Activated CD4-positive, CD25-positive, alpha-beta regulatory T cell treated with anti-CD3 and anti-CD28 coated beads, Interleukin-2, amount 50 U/mL, for 24 hours (primary cell): ENCODE measurements around the gene ABHD10.
A peak's percentile ranks its signal among the peaks of the same experiment; 100 is the strongest.

Source experiments
- ATAC-seq, 2 donors: fragments of 150-1000 bp; cut with Tn5 transposase; one replicate each; pipeline ENCODE4 v1.10.0; 2021; ENCODE audit warnings: mild to moderate bottlenecking in 1 of 2, moderate library complexity in 1 of 2

ABHD10 gene

GRCh38 chr3:112002096-112002971, 23.5 kb downstream of the ABHD10 start:
- peak; percentile 93 to 94 for ATAC-seq

- ATAC-seq: no peak
These were observed 24.7 kb downstream of the ABHD10 start for GRCh38 chr3:112003321-112004080.

DNA sequence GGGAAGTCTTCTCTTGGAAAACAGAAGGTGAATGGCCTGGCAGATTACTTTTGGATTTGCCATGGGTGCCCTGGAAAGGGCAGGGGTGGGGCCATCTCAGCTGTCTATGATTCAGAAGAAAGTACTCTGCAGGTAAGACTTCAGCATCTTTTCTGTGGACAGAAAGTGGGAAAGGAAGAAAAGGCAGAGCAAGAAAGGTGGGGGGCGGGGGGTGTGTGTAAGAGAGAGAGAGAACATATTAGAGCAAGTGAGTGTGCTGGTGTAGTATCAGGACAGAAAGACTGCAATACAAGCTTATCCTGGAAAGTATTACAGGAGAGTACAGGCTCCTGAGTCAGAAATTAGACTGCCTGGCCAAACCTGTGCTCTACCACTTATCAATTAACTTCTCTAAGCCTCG, 25.4 kb downstream of the ABHD10 start:
- no peak for ATAC-seq

- ATAC-seq: no peak
These were observed 25.8 kb downstream of the ABHD10 start for GRCh38 chr3:112004669-112005068.

GRCh38 chr3:112005091-112005672, 26.4 kb downstream of the ABHD10 start:
- peak; percentile 28 to 37 for ATAC-seq

DNA sequence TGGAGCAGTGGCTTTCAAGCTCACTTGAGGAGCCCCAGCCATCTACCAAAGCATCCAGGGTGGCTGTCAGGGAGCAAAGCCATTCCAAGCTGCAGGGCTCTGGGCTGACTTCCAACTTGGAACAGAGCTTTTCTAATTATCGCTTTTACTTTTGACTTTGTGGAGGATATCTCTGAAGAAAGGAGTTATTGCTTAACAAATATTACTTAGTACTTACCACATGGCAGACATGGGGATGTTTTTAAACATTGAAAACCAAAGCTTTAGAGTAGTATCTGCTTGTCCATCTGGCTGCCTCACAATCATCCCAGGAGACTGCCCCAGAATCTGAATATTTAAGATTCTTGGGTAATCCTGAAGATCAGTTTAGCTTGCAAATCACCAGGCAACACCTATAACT, 28.8 kb downstream of the ABHD10 start:
- no peak for ATAC-seq

- ATAC-seq: no peak
These were observed 30.8 kb downstream of the ABHD10 start for GRCh38 chr3:112009670-112010069.

GRCh38 chr3:112010636-112011035, 31.8 kb downstream of the ABHD10 start:
- no peak for ATAC-seq

DNA sequence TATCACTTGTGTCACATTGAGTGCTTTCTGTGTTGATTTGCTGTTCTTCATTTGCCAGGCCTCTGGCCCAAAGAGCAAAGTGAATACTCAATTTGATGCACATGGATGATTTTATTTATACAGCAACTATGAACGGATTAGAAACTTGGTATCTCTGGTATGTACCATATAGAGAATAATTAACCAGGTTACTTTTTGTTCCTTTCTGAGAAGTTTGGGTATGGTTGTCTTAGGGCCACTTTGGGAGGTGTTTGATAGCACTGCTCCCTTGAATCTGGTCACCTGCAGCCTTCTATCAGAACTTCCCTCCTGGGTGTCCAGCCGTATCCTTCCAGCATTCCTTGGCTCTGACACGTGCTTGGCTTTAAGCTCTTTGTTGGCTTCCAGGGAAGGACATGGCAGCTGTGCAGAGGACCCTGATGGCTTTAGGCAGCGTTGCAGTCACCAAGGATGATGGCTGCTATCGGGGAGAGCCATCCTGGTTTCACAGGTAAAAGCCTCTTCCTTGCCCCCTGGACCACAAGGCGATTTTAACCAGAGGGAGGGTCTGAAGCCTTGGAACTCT, 32.6 kb downstream of the ABHD10 start:
- no peak for ATAC-seq

DNA sequence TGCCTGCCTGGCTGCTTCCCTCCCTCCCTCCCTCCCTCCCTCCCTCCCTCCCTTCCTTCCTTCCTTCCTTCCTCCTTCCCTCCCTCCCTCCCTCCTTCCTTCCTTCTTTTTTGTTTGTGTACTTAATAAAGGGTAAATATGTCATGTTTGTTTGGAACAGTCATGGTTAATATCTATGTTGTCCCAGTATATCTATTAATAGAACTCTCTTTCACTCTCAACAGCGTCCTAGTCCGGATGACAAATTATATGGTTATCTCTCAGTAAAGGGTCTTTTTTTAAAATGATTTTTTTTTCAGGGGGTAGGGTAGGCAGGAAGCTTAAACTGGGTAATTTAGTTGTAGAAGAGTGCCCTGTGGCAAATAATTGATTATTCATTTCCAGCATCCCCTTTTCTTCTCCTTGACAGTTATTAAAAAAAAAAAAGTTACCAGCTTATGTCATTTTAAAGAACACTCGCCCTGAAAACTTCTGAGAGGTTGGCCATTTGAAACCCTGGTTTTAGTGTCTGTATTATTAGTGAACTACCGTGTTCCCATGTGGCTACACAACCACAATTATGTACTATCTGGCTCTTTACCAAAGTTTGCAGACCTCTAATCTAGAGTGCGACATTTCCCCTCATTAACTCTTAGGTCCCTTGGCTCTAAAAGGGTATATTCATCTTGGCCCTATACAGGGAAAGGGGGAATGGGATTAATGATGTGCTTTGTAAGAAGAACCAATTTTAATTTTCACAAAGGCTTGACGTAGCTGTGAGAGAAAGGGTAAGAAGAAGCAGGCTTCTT, 33.6 kb downstream of the ABHD10 start:
- ATAC-seq: no peak

DNA sequence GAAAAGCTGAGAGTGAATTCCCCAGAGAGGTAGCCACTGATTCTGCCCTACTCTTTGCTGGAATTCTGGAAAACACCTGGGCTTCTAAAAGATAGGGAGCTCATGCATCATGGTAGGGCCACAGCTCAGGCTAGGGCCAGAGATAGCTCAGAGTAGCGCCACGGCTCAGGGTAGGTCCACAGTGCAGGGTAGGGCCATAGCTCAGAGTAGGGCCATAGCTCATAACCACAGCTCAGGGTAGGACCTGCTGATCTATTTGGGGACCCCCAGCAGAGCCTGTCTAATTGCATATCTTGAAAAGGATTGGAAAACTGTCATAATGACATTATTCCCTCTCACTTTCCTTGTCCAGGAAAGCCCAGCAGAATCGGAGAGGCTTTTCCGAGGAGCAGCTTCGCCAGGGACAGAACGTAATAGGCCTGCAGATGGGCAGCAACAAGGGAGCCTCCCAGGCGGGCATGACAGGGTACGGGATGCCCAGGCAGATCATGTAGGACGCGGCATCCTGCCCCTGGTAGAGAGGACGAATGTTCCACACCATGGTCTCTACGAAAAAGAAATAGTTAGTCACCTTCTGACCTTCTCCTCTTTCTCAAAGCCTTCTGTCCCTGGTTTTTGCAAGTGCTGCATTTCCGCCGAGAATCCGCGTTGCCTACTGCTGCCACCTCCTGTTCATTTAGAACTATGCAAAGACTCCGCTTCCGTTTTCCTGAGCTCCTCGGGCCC, 34.4 kb downstream of the ABHD10 start:
- ATAC-seq: peak; percentile 67 to 81

DNA sequence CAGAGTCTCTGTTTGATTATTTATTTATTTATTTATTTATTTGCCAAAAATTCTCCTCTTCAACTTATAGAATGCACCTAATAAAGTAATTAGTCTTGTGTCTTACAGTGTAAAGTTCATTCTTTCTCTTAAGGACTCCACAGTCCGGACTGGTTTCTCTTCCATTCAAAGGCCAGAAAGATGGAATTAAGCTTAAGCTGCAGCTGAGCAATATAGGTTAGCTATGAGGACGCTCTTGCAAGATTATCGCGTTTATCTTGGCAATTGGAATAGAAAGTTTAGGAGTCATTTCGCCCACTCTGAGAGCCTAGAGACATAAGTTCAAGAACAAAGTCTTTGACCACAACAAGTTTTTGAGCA, 34.9 kb downstream of the ABHD10 start:
- ATAC-seq: no peak

- no peak for ATAC-seq
These were observed 38.3 kb downstream of the ABHD10 start for GRCh38 chr3:112017091-112017490.

DNA sequence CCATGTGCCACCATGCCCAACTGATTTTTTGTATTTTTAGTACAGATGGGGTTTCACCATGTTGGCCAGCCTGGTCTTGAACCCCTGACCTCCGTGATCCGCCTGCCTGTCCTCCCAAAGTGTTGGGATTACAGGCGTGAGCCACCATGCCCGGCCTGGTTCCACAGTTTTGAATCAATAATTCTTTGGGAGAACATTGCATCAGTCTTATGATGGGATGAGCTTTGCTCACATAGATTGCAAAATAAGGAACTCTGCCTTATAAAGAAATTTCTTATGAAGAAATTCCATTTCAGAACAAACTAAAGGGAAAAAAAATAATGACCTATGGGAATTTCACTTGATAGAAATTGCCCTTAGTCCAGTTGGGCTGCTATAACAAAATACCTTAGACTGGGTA, 39.9 kb downstream of the ABHD10 start:
- no peak for ATAC-seq

GRCh38 chr3:112019716-112020115, 40.9 kb downstream of the ABHD10 start:
- ATAC-seq: no peak

DNA sequence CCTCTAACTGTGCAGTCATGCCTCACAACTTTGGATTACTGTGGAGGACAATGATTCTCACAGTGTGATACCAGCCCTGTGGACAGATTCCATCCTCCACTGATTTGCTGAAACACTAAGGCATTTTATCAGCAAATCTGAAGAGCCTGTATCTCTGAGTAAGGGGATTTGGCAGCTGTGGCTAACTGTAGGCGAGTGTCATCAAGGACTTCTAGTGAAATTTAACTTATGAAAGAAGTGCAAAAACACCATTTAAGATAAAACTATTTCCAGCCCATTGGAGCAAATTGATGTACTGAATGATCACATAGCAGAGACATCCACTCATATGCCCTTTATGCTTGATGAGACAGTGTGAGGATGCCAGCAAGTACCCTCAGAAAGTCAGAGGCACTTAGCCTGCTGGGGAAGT, 41.9 kb downstream of the ABHD10 start:
- ATAC-seq: no peak

DNA sequence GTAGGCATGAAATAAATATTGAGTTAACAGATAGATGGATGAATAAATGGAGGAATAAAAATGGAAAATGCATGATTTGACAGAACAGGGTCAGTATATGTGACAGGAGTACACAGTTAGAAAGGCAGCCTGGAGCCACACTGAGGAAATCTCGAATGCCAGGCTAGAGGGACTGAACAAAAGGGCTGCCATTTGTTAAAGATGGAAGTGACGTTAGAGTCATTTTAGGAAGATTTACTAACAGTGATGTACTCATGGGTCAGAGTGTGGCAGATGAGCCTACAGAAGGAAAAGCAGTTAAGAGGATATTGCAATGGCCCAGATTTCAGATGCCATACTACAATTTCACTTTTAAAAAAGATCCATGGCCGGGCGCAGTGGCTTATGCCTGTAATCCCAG, 48.3 kb downstream of the ABHD10 start:
- no peak for ATAC-seq

DNA sequence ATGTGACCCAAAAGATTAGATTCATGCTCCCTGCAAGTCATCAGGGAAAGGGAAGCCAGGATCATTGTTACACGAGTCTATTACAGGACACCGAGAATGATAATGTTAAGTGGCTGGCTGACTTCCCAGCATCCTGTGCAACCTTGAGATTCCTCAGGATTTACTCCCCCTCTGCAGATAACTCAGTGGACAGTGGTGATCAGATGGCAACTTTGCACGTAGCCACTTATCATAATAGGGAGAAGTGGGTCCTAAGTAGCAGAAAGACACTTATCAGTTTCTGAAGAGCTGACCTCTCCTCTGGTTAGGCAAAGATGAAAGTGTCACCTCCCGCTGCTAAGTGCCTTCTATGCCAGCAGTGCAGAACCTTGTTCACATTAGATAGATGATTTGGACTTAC, 49.0 kb downstream of the ABHD10 start:
- ATAC-seq: no peak

DNA sequence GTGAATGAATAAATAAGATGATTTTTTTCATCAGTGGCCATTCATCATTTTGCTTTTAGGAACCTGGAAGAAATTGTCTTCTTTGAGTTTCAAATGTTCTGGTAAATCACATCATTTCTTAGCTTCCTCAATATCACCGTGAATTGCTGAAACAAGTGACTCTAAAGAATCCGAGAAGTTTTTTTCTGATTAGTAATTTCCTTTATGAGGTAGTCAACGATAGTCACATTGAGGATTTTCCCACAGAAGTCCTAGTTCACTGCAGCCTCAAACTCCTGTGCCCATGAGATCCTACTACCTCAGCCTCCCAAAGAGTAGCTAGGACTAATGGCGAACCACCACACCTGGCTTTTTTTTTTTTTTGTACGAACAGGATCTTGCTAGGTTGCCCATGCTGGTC, 52.1 kb downstream of the ABHD10 start:
- no peak for ATAC-seq

DNA sequence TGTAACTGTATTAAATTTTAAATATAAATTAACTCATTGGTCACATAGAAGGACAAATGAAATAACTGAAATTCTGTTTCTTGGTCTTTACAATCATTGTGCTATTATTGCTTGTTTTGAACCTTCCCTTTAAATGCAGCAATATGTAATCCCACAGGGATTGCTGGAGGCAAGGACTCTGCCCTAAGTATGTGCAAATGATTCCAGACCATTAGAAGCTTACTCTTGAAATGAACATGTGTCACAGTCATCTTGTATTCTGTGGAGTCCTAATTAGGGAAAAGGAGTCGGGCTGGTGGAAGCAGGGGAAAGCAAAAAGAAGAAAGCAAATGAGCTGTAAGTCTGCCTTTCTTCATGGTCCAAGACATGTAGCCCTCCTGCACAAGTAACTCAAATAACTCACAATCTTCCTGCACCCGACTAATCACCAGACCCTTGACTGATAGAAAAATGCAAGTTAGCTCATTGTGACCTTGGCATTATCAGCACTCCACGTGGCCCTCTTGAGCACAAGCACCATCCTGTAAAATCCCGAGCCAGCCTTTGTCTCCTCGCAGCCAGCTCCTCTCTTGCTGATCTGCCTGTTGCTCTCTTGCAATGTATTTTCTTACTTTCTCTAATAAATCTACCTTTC, 53.4 kb downstream of the ABHD10 start:
- ATAC-seq: no peak

DNA sequence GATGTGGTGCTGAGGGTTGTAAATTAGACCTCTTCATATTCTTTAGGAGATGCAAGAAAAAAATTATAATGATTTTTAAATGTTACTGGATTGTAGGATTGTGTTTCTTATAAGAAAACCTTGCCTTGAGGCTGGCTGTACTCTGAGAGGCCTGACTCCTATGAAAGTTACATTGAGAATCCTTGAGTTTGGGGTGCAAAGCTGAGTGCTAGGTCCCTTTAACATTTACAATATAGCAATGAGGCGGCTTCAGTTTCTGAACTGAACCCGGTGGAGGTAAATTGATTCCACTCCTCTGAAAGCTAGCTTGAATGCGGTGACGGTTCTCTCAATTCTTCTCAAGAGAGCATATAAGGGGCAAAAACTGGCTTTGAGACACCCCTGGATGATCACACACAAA, 55.6 kb downstream of the ABHD10 start, which contains the start of gene TMPRSS7:
TSS of gene TMPRSS7 (plus strand) at position 301 of the 400 bp plus-strand sequence. CDS start 110 bp downstream, outside the sequence.
- no peak for ATAC-seq
